NCI-H1092 (cell line): ENCODE data around the gene TRPT1.
A peak's percentile ranks its signal among the peaks of the same experiment; 100 is the strongest.

Experiments
- DNase-seq: peaks from one replicate; lab custom pipeline; 2025; lab: John Stamatoyannopoulos, UW

Gene TRPT1

DNA sequence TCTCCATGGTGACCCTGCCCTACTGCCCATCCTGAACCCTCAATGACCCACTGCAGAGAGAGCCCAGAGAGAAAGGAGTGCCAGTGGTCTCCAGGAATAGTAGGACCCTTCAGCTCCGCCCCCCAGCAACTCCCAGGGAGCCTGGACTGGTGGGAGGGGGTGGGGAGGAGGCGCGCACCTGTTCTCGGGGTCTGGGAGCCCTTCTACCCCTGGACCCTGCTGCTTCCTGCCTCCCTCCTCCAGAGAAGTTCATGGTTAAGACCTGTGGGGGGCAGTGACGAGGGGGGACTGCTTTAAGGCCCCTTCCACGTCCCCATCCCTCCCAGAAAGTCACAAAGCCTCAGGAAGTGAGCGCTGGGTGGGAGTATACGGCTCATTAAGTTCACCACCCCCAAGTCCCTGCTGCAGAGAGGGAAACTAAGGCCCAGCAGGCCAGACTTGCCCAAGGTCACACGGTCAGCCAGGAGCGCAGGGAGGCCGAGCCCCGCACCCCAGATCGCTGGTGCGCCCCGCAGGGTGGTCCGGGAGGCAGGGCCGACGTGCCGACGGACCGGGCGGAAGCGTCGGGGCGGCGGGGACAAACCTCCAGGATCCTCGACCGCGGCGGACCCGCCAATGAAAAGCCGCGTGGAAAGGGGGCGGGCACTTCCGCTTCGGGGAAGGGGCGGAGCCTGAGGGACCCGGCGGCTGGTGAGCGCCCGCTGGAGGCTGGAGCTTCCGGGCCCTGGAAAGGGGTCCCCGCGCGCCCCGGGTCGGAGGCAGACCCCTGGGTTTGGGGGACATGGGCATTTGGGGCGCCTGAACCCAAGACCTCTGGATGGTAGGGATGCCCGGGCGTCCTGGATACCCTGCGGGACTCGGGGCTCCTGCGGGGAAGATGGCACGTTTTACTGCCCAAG is at the start of gene TRPT1, which contains the start of gene NUDT22:
TRPT1 (minus strand) TSS at position 579 of the 899 bp plus-strand sequence; CDS start at position 253, 326 bp downstream.
NUDT22 (plus strand) TSS at position 667 of the 899 bp plus-strand sequence. CDS start 379 bp downstream, outside the sequence.
- peak; percentile 88 for DNase-seq

- no peak for DNase-seq
These were observed 49.2 kb upstream of the TRPT1 start for GRCh38 chr11:64275031-64275800.

- peak; percentile 100 for DNase-seq
These were observed 43.7 kb upstream of the TRPT1 start for GRCh38 chr11:64269540-64270220.

GRCh38 chr11:64268893-64269539 is 43.0 kb upstream of the TRPT1 start:
- DNase-seq = no peak

DNA sequence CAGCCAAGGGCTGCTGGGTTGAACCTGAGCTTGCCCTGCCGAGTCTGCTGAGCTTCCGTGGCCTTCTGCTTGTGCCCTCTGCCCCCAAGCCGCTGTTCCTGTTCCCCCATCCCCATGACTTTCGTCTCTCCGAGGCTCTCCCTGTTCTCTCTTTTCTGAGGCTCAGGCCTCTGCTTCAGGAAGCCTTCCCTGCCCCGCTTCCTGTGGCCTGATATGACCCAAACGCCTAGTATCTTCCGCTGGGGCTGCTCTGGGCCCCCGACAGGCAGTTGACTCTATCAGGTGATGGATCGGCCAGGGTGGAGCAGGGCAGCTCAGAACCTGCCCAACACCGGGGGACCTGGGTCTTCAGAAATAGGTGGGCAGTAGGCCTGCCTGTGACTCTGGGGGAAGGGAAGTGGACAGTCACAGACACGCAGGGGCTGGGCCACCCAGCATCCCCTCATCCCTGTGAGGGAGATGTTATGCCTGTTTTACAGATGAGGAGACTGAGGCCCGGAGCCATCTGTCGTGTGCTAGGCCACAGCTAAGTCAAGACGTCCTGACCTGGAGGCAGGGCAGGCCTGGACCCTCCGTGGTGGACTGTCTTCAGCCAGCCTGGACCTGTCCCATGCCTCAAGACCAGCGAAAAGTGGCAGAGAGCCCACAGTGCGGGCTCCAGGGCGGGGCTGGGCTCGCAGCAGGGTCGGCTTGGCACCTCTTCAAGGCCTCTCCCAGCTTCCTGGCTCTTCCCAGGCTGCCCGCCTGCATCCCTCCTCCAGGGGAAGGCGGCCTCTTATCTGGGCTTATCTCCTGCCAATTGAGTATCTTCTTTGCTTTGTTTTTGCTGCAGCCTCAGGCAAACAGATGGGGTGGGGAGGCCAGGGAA is 42.3 kb upstream of the TRPT1 start:
- DNase-seq = no peak

DNA sequence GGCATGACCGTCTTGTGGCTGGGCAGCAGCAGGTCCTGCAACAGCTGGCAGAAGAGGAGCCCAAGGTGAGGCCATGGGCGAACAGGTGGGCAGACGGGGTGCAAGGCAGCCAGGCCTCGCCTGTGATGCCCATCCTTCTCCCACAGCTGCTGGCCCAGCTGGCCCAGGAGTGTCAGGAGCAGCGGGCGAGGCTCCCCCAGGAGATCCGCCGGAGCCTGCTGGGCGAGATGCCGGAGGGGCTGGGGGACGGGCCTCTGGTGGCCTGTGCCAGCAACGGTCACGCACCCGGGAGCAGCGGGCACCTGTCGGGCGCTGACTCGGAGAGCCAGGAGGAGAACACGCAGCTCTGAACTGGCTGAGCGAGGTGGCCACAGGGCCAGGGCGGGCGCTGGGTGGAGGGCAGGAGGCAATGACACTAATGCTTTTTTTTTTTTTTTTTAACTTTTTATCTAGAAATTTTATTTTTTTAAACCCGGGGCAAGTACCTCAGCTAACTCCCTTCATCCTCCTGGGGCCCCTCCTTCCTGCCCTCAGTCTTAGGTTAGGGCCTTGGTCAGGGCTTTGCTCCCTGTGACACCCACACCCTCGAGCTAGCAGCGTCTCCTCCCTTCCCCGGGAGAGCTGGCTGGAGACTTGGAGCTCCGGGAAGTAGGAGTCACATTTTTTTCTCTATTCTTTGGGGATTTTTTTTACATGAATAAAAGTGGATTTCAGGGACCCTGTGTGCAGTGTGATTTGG is 41.4 kb upstream of the TRPT1 start:
- DNase-seq = peak; percentile 41

DNA sequence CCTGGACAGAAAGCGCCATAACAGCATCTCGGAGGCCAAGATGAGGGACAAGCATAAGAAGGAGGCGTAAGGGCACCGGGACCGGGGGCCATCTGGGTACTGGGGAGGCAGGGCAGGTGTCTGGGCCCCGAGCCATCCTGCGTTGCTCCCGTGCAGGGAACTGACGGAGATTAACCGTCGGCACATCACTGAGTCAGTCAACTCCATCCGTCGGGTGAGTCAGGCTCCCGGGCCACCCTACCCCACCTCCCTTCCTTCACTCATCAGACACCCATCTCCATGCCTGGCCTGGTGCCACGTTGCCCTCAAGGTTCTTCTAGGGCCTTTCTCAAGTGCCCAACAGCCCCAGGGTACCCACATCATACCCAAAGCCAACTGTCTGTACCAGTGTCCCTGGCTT is 40.4 kb upstream of the TRPT1 start:
- DNase-seq = no peak

GRCh38 chr11:64265176-64266160 is 39.5 kb upstream of the TRPT1 start:
- DNase-seq = no peak

GRCh38 chr11:64264371-64264852 is 38.4 kb upstream of the TRPT1 start:
- DNase-seq = no peak

DNA sequence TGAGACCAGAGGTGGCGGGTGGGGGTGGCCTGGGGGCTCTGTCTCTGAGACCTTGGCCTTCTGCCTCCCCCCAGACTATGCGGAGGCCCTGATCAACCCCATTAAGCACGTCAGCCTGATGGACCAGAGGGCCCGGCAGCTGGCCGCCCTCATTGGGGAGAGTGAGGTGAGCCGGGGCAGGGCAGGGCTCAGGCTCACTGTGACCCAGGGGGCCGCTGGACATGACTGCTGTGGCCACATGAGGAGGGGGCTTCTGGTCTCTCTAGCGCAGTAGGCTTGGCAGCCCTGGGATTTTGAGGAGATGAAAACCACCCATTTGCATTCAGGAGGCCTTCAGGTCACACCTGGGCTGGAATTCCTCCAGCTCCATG is 37.9 kb upstream of the TRPT1 start:
- DNase-seq = no peak

- DNase-seq = no peak
These were observed 37.3 kb upstream of the TRPT1 start for GRCh38 chr11:64263021-64263946.

DNA sequence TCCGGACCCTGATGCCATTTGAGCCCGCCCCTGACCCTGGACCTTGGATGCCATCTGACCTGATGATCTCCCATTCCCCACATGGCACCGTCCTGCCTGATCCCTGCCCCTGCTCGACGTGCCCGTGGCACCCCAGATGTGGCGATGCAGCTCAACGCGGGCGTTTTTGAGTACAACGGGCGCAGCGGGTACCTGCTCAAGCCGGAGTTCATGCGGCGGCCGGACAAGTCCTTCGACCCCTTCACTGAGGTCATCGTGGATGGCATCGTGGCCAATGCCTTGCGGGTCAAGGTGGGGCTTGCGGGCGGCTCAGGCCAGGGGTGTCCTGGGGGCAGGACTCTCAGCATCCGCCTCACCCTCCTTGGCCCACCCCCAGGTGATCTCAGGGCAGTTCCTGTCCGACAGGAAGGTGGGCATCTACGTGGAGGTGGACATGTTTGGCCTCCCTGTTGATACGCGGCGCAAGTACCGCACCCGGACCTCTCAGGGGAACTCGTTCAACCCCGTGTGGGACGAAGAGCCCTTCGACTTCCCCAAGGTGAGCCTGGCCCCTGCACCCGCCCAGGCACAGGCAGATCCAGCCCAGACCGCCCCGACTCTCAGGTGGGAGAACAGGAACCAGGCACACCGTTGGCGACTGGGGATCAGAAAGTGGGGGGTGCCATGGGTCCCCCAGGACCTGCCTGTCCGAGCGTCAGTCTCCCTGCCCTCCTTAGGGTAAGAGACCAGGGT is 36.5 kb upstream of the TRPT1 start:
- no peak for DNase-seq

- DNase-seq = no peak
These were observed 35.6 kb upstream of the TRPT1 start for GRCh38 chr11:64261556-64262080.

- DNase-seq = no peak
These were observed 34.2 kb upstream of the TRPT1 start for GRCh38 chr11:64260147-64260708.

- no peak for DNase-seq
These were observed 33.6 kb upstream of the TRPT1 start for GRCh38 chr11:64259533-64260067.

- DNase-seq = no peak
These were observed 33.1 kb upstream of the TRPT1 start for GRCh38 chr11:64258946-64259532.
